HCT116 (cell line): ENCODE results near the gene CLCN5.

Experiments used
- ELF1 ChIP-seq: IDR thresholded peaks from 2 replicates; pipeline ENCODE4 v1.6.1; 2012; ENCODE audit warnings: low read depth, borderline replicate concordance
- EZH2 ChIP-seq: fragments of 200-600 bp; sonication (generic); IDR thresholded peaks from 2 replicates; pipeline ENCODE4 v1.6.1; 2017; ENCODE audit warnings: antibody characterized with exemption, mixed run types
- POLR2AphosphoS5 ChIP-seq: IDR thresholded peaks from 2 replicates; pipeline ENCODE4 v1.6.1; 2011; ENCODE audit warnings: mild to moderate bottlenecking, low read depth, low read length, moderate library complexity
- SP1 ChIP-seq: IDR thresholded peaks from 2 replicates; pipeline ENCODE4 v1.6.1; 2012; ENCODE audit warnings: low read depth
- YY1 ChIP-seq: IDR thresholded peaks from 2 replicates; pipeline ENCODE4 v1.6.1; 2011; ENCODE audit warnings: low read length, low read depth, moderate library complexity, mild to moderate bottlenecking; ENCODE audit not compliant: insufficient replicate concordance; ENCODE audit errors: extremely low read depth
- ZNF274 ChIP-seq: fragments of 200-500 bp; sonication (Bioruptor generic); IDR thresholded peaks from 2 replicates; pipeline ENCODE4 v1.6.1; 2014; ENCODE audit warnings: mild to moderate bottlenecking, low read depth, low read length, inconsistent platforms
- TF ChIP-seq, protein P1 (sequence below): IDR thresholded peaks from 2 replicates; pipeline ENCODE4 v1.6.1; 2012; ENCODE audit warnings: low read depth
- TF ChIP-seq, protein P2 (sequence below), 3 experiments: fragments of 200-600 bp in 1 of 3; sonication (generic) in 1 of 3; IDR thresholded peaks in 2 of 3; conservative IDR thresholded peaks in 1 of 3; 2 replicates each; pipeline ENCODE4 v1.5.1; 2012 to 2017; ENCODE audit warnings: low read depth in 2 of 3, low read length in 2 of 3, antibody characterized with exemption in 1 of 3, borderline replicate concordance in 1 of 3, control low read depth in 1 of 3, mild to moderate bottlenecking in 1 of 3, mixed read lengths in 1 of 3, mixed run types in 1 of 3, moderate library complexity in 1 of 3; ENCODE audit not compliant: insufficient read depth in 1 of 3

DNA sequence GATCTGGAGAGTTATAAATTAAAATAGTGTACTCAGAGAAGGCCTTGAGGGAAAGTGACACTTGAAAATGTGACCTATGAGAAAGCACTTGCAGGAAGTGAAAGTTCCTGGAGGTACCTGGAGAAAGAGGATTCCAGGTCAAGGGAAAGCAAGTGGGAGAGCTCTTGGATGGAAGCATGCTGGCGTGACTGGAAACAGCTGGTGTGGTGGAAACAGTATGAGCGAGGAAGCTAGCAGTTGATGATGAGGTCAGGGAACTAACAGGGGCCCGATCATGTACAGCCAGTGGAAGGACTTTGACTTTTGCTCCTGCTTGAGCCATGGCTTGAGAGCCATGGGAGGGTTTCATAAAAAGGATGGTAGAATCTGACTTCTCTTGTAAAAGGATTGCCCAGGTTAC is 9.5 kb upstream of the CLCN5 start:
- no peak for TF ChIP-seq POLR2AphosphoS5
- no peak for TF ChIP-seq ELF1
- no peak for TF ChIP-seq SP1
- TF ChIP-seq ZNF274, result no peak
- TF ChIP-seq, protein P1, sequence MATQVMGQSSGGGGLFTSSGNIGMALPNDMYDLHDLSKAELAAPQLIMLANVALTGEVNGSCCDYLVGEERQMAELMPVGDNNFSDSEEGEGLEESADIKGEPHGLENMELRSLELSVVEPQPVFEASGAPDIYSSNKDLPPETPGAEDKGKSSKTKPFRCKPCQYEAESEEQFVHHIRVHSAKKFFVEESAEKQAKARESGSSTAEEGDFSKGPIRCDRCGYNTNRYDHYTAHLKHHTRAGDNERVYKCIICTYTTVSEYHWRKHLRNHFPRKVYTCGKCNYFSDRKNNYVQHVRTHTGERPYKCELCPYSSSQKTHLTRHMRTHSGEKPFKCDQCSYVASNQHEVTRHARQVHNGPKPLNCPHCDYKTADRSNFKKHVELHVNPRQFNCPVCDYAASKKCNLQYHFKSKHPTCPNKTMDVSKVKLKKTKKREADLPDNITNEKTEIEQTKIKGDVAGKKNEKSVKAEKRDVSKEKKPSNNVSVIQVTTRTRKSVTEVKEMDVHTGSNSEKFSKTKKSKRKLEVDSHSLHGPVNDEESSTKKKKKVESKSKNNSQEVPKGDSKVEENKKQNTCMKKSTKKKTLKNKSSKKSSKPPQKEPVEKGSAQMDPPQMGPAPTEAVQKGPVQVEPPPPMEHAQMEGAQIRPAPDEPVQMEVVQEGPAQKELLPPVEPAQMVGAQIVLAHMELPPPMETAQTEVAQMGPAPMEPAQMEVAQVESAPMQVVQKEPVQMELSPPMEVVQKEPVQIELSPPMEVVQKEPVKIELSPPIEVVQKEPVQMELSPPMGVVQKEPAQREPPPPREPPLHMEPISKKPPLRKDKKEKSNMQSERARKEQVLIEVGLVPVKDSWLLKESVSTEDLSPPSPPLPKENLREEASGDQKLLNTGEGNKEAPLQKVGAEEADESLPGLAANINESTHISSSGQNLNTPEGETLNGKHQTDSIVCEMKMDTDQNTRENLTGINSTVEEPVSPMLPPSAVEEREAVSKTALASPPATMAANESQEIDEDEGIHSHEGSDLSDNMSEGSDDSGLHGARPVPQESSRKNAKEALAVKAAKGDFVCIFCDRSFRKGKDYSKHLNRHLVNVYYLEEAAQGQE, result no peak
- no peak for TF ChIP-seq EZH2
- no peak for TF ChIP-seq YY1
- TF ChIP-seq, protein P2, sequence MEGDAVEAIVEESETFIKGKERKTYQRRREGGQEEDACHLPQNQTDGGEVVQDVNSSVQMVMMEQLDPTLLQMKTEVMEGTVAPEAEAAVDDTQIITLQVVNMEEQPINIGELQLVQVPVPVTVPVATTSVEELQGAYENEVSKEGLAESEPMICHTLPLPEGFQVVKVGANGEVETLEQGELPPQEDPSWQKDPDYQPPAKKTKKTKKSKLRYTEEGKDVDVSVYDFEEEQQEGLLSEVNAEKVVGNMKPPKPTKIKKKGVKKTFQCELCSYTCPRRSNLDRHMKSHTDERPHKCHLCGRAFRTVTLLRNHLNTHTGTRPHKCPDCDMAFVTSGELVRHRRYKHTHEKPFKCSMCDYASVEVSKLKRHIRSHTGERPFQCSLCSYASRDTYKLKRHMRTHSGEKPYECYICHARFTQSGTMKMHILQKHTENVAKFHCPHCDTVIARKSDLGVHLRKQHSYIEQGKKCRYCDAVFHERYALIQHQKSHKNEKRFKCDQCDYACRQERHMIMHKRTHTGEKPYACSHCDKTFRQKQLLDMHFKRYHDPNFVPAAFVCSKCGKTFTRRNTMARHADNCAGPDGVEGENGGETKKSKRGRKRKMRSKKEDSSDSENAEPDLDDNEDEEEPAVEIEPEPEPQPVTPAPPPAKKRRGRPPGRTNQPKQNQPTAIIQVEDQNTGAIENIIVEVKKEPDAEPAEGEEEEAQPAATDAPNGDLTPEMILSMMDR (IDR thresholded peaks at IDR 0.05 in 2 of 3, conservative IDR thresholded peaks at IDR 0.05 in 1 of 3; ENCODE audit: borderline replicate concordance in 1 of 3, insufficient read depth in 1 of 3, low read depth in 2 of 3, low read length in 2 of 3), result no peak
